ENCODE results near the gene AFDN. TPM values are rescaled to one million over a fixed set of nuclear protein-coding genes. Genes with fewer than 3 reads are reported as not detected.

Gene AFDN
- total RNA-seq, 1 experiment from 2014 or later: 182 TPM

- no peak for ATAC-seq
- POLR2A ChIA-PET: no interaction called here
- Mint-ChIP-seq H3K9me3 (no peaks in the 10 kb centered on the region), H3K4me1 (no peaks in the 10 kb centered on the region), H3K4me3 (no peak overlapping the region), H3K27ac (no peak overlapping the region), H3K27me3 (ENCODE audit: low read depth) (no peaks in the 10 kb centered on the region), H3K36me3 (peaks cover 34% of the 10 kb centered on the region)
- DNase-seq (ENCODE audit: low spot score): no peak
- CTCF ChIA-PET: no interaction called here
- TF ChIP-seq IRF1 (CRISPR knock-in tag; IDR thresholded peaks at IDR 0.05): no peak
- no peak for TF ChIP-seq ETV6 (CRISPR knock-in tag; IDR thresholded peaks at IDR 0.05)
- no peak for TF ChIP-seq FOXP4 (CRISPR knock-in tag; IDR thresholded peaks at IDR 0.05)
- TF ChIP-seq GRHL2 (CRISPR knock-in tag; IDR thresholded peaks at IDR 0.05; ENCODE audit: insufficient replicate concordance, severe bottlenecking): no peak
- TF ChIP-seq ATF2 (CRISPR knock-in tag; IDR thresholded peaks at IDR 0.05; ENCODE audit: borderline replicate concordance, low read depth): no peak
- no peak for TF ChIP-seq CREM (CRISPR knock-in tag; IDR thresholded peaks at IDR 0.05)
- no peak for TF ChIP-seq ZNF425 (CRISPR knock-in tag; conservative IDR thresholded peaks at IDR 0.05)
- no peak for TF ChIP-seq ZNF423 (CRISPR knock-in tag; IDR thresholded peaks at IDR 0.05)
- no peak for TF ChIP-seq MLX (CRISPR knock-in tag; IDR thresholded peaks at IDR 0.05)
- TF ChIP-seq ZNF232 (CRISPR knock-in tag; IDR thresholded peaks at IDR 0.05): no peak
- TF ChIP-seq ERG (CRISPR knock-in tag; IDR thresholded peaks at IDR 0.05): no peak
- TF ChIP-seq ATF6 (CRISPR knock-in tag; IDR thresholded peaks at IDR 0.05): no peak
- no peak for TF ChIP-seq CREB1 (CRISPR knock-in tag; IDR thresholded peaks at IDR 0.05)
Observed at GRCh38 chr6:167910007-167910406, 83.3 kb downstream of the AFDN start.

GRCh38 chr6:167910652-167911051, 83.9 kb downstream of the AFDN start:
- Mint-ChIP-seq H3K27ac (no peak overlapping the region), H3K27me3 (ENCODE audit: low read depth) (no peaks in the 10 kb centered on the region), H3K4me1 (no peaks in the 10 kb centered on the region), H3K36me3 (peaks cover 35% of the 10 kb centered on the region), H3K9me3 (no peaks in the 10 kb centered on the region), H3K4me3 (no peak overlapping the region)
- ChIA-PET POLR2A (no interaction called here), CTCF (interaction anchor here (1.6 kb wide), 1 partner anchor 57 kb away, joined by 6 read pairs; no protein-coding TSS in a partner anchor)
- no peak for DNase-seq (ENCODE audit: low spot score)
- ATAC-seq: no peak
- TF ChIP-seq SP1 (CRISPR knock-in tag; conservative IDR thresholded peaks at IDR 0.05) (no peak), ZNF423 (CRISPR knock-in tag; IDR thresholded peaks at IDR 0.05) (no peak), AFF4 (CRISPR knock-in tag; IDR thresholded peaks at IDR 0.05; ENCODE audit: borderline replicate concordance) (no peak), ATF2 (CRISPR knock-in tag; IDR thresholded peaks at IDR 0.05; ENCODE audit: borderline replicate concordance, low read depth) (no peak), ZNF232 (CRISPR knock-in tag; IDR thresholded peaks at IDR 0.05) (no peak), ZNF512 (CRISPR knock-in tag; IDR thresholded peaks at IDR 0.05; ENCODE audit: borderline replicate concordance) (no peak)
